ENCODE data around the gene MESP2.
A peak's percentile ranks its signal among the peaks of the same experiment; 100 is the strongest.

The MESP2 gene

GRCh38 chr15:89776274-89777072 is at the start of gene MESP2:
TSS of gene MESP2 (plus strand) at chr15:89776332. CDS start at chr15:89776358, 26 bp downstream.
- ChIA-PET POLR2A (interaction anchor here (1.4 to 1.6 kb wide), 2 partner anchors 16 to 25 kb away, joined by 4 to 6 read pairs; no protein-coding TSS in a partner anchor), CTCF (interaction anchor here (0.6 to 6.7 kb wide), 4 partner anchors 16 to 111 kb away, joined by 3 to 38 read pairs (median 4); no protein-coding TSS in a partner anchor)
- TF ChIP-seq FOXA1 (IDR thresholded peaks at IDR 0.05) (no peak), FOXM1 (IDR thresholded peaks at IDR 0.05; ENCODE audit: borderline replicate concordance) (no peak), CTBP1 (IDR thresholded peaks at IDR 0.05; ENCODE audit: borderline replicate concordance) (0 out of 2 replicates have a peak, but pooled peaks have one; percentile 15), TARDBP (IDR thresholded peaks at IDR 0.05) (no peak), L3MBTL2 (conservative IDR thresholded peaks at IDR 0.05) (peak; percentile 95), BHLHE40 (IDR thresholded peaks at IDR 0.05; ENCODE audit: borderline replicate concordance) (no peak), LEF1 (IDR thresholded peaks at IDR 0.05; ENCODE audit: borderline replicate concordance) (no peak)
- peak; percentile 94 for DNase-seq (ENCODE audit: extremely low spot score)

GRCh38 chr15:89728254-89728653 is 47.9 kb upstream of the MESP2 start:
- TF ChIP-seq ELF4 (IDR thresholded peaks at IDR 0.05) (no peak), BHLHE40 (IDR thresholded peaks at IDR 0.05; ENCODE audit: borderline replicate concordance) (no peak)
- ChIA-PET CTCF (interaction anchor here (1.5 to 2.0 kb wide), 2 partner anchors 12 kb away, joined by 7 to 8 read pairs; no protein-coding TSS in a partner anchor), POLR2A (interaction anchor here (1.4 kb wide), 1 partner anchor 23 kb away, joined by 3 read pairs; the partner anchor contains the start of gene MESP1)
- DNase-seq (ENCODE audit: extremely low spot score), result no peak

- TF ChIP-seq ARNT (IDR thresholded peaks at IDR 0.05) (no peak), FOXA1 (IDR thresholded peaks at IDR 0.05) (no peak), SP1 (IDR thresholded peaks at IDR 0.05) (no peak), CTBP1 (IDR thresholded peaks at IDR 0.05; ENCODE audit: borderline replicate concordance) (no peak), BHLHE40 (IDR thresholded peaks at IDR 0.05; ENCODE audit: borderline replicate concordance) (no peak), SUZ12 (IDR thresholded peaks at IDR 0.05) (no peak), NFRKB (IDR thresholded peaks at IDR 0.05) (no peak), ZNF384 (IDR thresholded peaks at IDR 0.05) (no peak), FOXM1 (IDR thresholded peaks at IDR 0.05; ENCODE audit: borderline replicate concordance) (no peak), FOXK2 (IDR thresholded peaks at IDR 0.05) (no peak), LEF1 (IDR thresholded peaks at IDR 0.05; ENCODE audit: borderline replicate concordance) (no peak)
- POLR2A ChIA-PET, result interaction anchor here (1.8 kb wide), 1 partner anchor 19 kb away, joined by 4 read pairs; no protein-coding TSS in a partner anchor
- DNase-seq (ENCODE audit: extremely low spot score), result no peak
- CTCF ChIA-PET, result no interaction called here
These were observed 44.9 kb upstream of the MESP2 start for GRCh38 chr15:89731275-89731674.

- TF ChIP-seq BHLHE40 (IDR thresholded peaks at IDR 0.05; ENCODE audit: borderline replicate concordance), result no peak
- TF ChIP-seq LEF1 (IDR thresholded peaks at IDR 0.05; ENCODE audit: borderline replicate concordance), result no peak
- no peak for TF ChIP-seq L3MBTL2 (conservative IDR thresholded peaks at IDR 0.05)
- no peak for TF ChIP-seq HDGF (IDR thresholded peaks at IDR 0.05; ENCODE audit: borderline replicate concordance)
- TF ChIP-seq FOXM1 (IDR thresholded peaks at IDR 0.05; ENCODE audit: borderline replicate concordance), result no peak
- no peak for TF ChIP-seq SUZ12 (IDR thresholded peaks at IDR 0.05)
- TF ChIP-seq SP1 (IDR thresholded peaks at IDR 0.05), result no peak
- no peak for TF ChIP-seq FOXK2 (IDR thresholded peaks at IDR 0.05)
- no peak for TF ChIP-seq PKNOX1 (IDR thresholded peaks at IDR 0.05)
- no peak for TF ChIP-seq ZNF384 (IDR thresholded peaks at IDR 0.05)
- no peak for TF ChIP-seq TARDBP (IDR thresholded peaks at IDR 0.05)
- TF ChIP-seq ELF4 (IDR thresholded peaks at IDR 0.05), result no peak
- TF ChIP-seq ARNT (IDR thresholded peaks at IDR 0.05), result no peak
- no peak for TF ChIP-seq CTBP1 (IDR thresholded peaks at IDR 0.05; ENCODE audit: borderline replicate concordance)
- no peak for TF ChIP-seq NFRKB (IDR thresholded peaks at IDR 0.05)
- TF ChIP-seq FOXA1 (IDR thresholded peaks at IDR 0.05), result no peak
- DNase-seq (ENCODE audit: extremely low spot score), result no peak
- ChIA-PET CTCF (interaction anchor here (0.7 kb wide), 3 partner anchors 7 to 310 kb away, joined by 3 to 4 read pairs (median 3); no protein-coding TSS in a partner anchor), POLR2A (interaction anchor here (0.7 to 1.8 kb wide), 2 partner anchors 18 to 28 kb away, joined by 3 to 4 read pairs; no protein-coding TSS in a partner anchor)
These were observed 43.5 kb upstream of the MESP2 start for GRCh38 chr15:89732451-89733172.

GRCh38 chr15:89735773-89736172 is 40.4 kb upstream of the MESP2 start:
- CTCF ChIA-PET, result no interaction called here
- POLR2A ChIA-PET, result no interaction called here
- TF ChIP-seq ELF4 (IDR thresholded peaks at IDR 0.05) (no peak), ARNT (IDR thresholded peaks at IDR 0.05) (no peak), L3MBTL2 (conservative IDR thresholded peaks at IDR 0.05) (no peak), NFRKB (IDR thresholded peaks at IDR 0.05) (no peak)
- no peak for DNase-seq (ENCODE audit: extremely low spot score)

GRCh38 chr15:89740137-89740536 is 36.0 kb upstream of the MESP2 start:
- DNase-seq (ENCODE audit: extremely low spot score), result peak; percentile 87
- TF ChIP-seq LEF1 (IDR thresholded peaks at IDR 0.05; ENCODE audit: borderline replicate concordance) (no peak), NFRKB (IDR thresholded peaks at IDR 0.05) (no peak), ARNT (IDR thresholded peaks at IDR 0.05) (no peak), L3MBTL2 (conservative IDR thresholded peaks at IDR 0.05) (peak; percentile 70)
- POLR2A ChIA-PET, result interaction anchor here (1.0 to 1.6 kb wide), 3 partner anchors 11 to 74 kb away, joined by 4 to 9 read pairs (median 4); partner anchors contain the start of gene MESP1
- CTCF ChIA-PET, result interaction anchor here (0.6 to 2.0 kb wide), 16 partner anchors 8 to 234 kb away, joined by 3 to 22 read pairs (median 4); partner anchors contain the start of genes AP3S2 and MESP1

GRCh38 chr15:89743011-89743410 is 33.1 kb upstream of the MESP2 start:
- ChIA-PET CTCF (interaction anchor here (0.7 to 1.3 kb wide), 2 partner anchors 132 to 400 kb away, joined by 3 to 4 read pairs; no protein-coding TSS in a partner anchor), POLR2A (no interaction called here)
- DNase-seq (ENCODE audit: extremely low spot score), result no peak
- TF ChIP-seq BHLHE40 (IDR thresholded peaks at IDR 0.05; ENCODE audit: borderline replicate concordance), result no peak
- no peak for TF ChIP-seq ZNF384 (IDR thresholded peaks at IDR 0.05)
- TF ChIP-seq LEF1 (IDR thresholded peaks at IDR 0.05; ENCODE audit: borderline replicate concordance), result no peak
- TF ChIP-seq CTBP1 (IDR thresholded peaks at IDR 0.05; ENCODE audit: borderline replicate concordance), result no peak

Measured in HEK293T (cell line).